Ovary (tissue), 9 donors: ENCODE data around the gene RNF128. TPM values are rescaled to one million over a fixed set of nuclear protein-coding genes. Genes with fewer than 3 reads are reported as not detected.

Experiments used
- DNase-seq, 5 donors: peaks; one replicate each; pipeline ENCODE4 v3.0.0-alpha.2; 2019 to 2020
- H3K27ac ChIP-seq, 2 donors: fragments of 200-600 bp; one replicate each; pipeline versions ENCODE4 v1.5.1 to v1.8.0; 2019 to 2022
- H3K27me3 ChIP-seq: fragments of 200-600 bp; one replicate; pipeline ENCODE4 v1.8.0; 2022
- H3K36me3 ChIP-seq: fragments of 200-600 bp; sonication (generic); one replicate; pipeline ENCODE4 v1.5.1; 2019
- H3K4me1 ChIP-seq: one replicate; pipeline ENCODE4 v1.8.1; 2013; ENCODE audit warnings: mild to moderate bottlenecking, moderate library complexity; ENCODE audit not compliant: insufficient read depth
- H3K4me3 ChIP-seq: fragments of 200-600 bp; sonication (generic); one replicate; pipeline ENCODE4 v1.5.1; 2017
- H3K9me3 ChIP-seq, 2 donors: fragments of 200-600 bp in 1 of 2; sonication (generic) in 1 of 2; one replicate each; pipeline versions ENCODE4 v1.5.1 to v1.8.1; 2013 to 2019; ENCODE audit warnings: mild to moderate bottlenecking in 1 of 2, moderate library complexity in 1 of 2
- CTCF ChIP-seq, 3 donors: fragments of 450-650 bp in 2 of 3; fragments of 200-600 bp in 1 of 3; IDR thresholded peaks; one replicate each; pipeline versions ENCODE4 v1.5.1 to v1.8.0; 2016 to 2022; ENCODE audit warnings: antibody characterized with exemption in 3 of 3, mild to moderate bottlenecking in 1 of 3
- EP300 ChIP-seq: sonication (generic); formaldehyde crosslinking; IDR thresholded peaks from one replicate; pipeline ENCODE4 v1.6.1; 2017; ENCODE audit warnings: antibody characterized with exemption
- POLR2A ChIP-seq: fragments of 450-650 bp; IDR thresholded peaks from one replicate; pipeline ENCODE4 v1.6.1; 2017; ENCODE audit warnings: antibody characterized with exemption, mild to moderate bottlenecking, moderate library complexity
- WGBS, 3 donors: extraction: QIAGEN DNeasy Blood & Tissue Kit in 1 of 3; methylation state at CpG; one replicate each; pipeline versions ENCODE4 v1.1.5 to v1.1.7; 2013 to 2017; 5-methylcytosine and 5-hydroxymethylcytosine counted together
- intact Hi-C, 4 donors: fragments of 100-400 bp; cut with DNase I; formaldehyde crosslinking; loops; one replicate each; pipeline versions ENCODE4 v1.11.0 to v1.15.1; 2022 to 2023
- polyA plus RNA-seq, 2 donors: library from polyadenylated mRNA; stranded (reverse); fragments of 200-250 nt in 1 of 2; fragments of 350-450 nt in 1 of 2; fragmentation: Illumina TruSeq in 1 of 2; extraction: RNeasy Lipid Tissue Mini Kit (QIAGEN cat#74804) in 1 of 2; gene quantifications; one replicate each; pipeline ENCODE4 v1.2.3, GENCODE V29; 2013 to 2014
- total RNA-seq, 7 donors: library from RNA; depleted of rRNA in 2 of 7; stranded (reverse); fragments of >200 nt in 2 of 7; fragmentation: NEBNext Ultra II Directional in 3 of 7; extraction: Animal tissue kit (Norgen Biotek cat#: 25700) in 3 of 7; gene quantifications; one replicate each; pipeline versions ENCODE4 v1.1.0 to v1.2.4, GENCODE V29; 2016 to 2023
- donor health status: DM: no; HTN: no; CAD: no; lungs with moderate emphysema.
- donor health status: DM: no; HTN: no; CAD: no.
- donor health status: Bipolar disorder and iron deficiency.
- donor health status: DM: yes; HTN: yes; CAD: no.
- donor health status: DM: no; HTN: no; CAD: no.
- donor health status: DM: yes; HTN: yes; CAD: no.

Gene RNF128
- total and polyA plus RNA-seq, 9 donors: 0.24 to 4.0 (median 1.2) TPM

GRCh38 chrX:106774981-106775380 is 48.5 kb downstream of the RNF128 start:
- 38 to 50% (median 41%) methylated on average over 2 of the region's 2 CpGs for WGBS, 3 donors
- H3K4me3 ChIP-seq: no peak overlapping the region
- intact Hi-C loops: no loop called here

GRCh38 chrX:106780264-106780663 is 53.8 kb downstream of the RNF128 start:
- Histone ChIP-seq H3K27ac (no peak overlapping the region), H3K4me3 (no peak overlapping the region), H3K27me3 (no peaks in the 10 kb centered on the region), H3K9me3 (no peaks in the 10 kb centered on the region), H3K4me1 (no peaks in the 10 kb centered on the region), H3K36me3 (no peaks in the 10 kb centered on the region)
- intact Hi-C loops: no loop called here
- 13 to 28% (median 19%) methylated on average over 2 of the region's 2 CpGs for WGBS, 3 donors
- DNase-seq: no peak
- no peak for TF ChIP-seq POLR2A
- no peak for TF ChIP-seq CTCF (IDR thresholded peaks at IDR 0.05)
- TF ChIP-seq EP300: no peak

More at GRCh38 chrX:106774981-106775380, 48.5 kb downstream of the RNF128 start:
- H3K4me1 ChIP-seq: no peaks in the 10 kb centered on the region
- TF ChIP-seq CTCF (IDR thresholded peaks at IDR 0.05) (no peak), POLR2A (no peak), EP300 (no peak)
- DNase-seq: no peak
- no peaks in the 10 kb centered on the region for H3K9me3 ChIP-seq
- no peaks in the 10 kb centered on the region for H3K27me3 ChIP-seq
- H3K27ac ChIP-seq: no peak overlapping the region
- no peaks in the 10 kb centered on the region for H3K36me3 ChIP-seq

- no peak overlapping the region for H3K4me3 ChIP-seq
- H3K27ac ChIP-seq: no peak overlapping the region
- no peaks in the 10 kb centered on the region for H3K27me3 ChIP-seq
- no peak for TF ChIP-seq EP300
- TF ChIP-seq POLR2A: no peak
- TF ChIP-seq CTCF (IDR thresholded peaks at IDR 0.05): no peak
- 8 to 16% (median 13%) methylated on average over 1 of the region's 1 CpG for WGBS, 3 donors
- H3K9me3 ChIP-seq: no peaks in the 10 kb centered on the region
- DNase-seq: no peak
- no peaks in the 10 kb centered on the region for H3K36me3 ChIP-seq
- intact Hi-C loops: no loop called here
- H3K4me1 ChIP-seq: no peaks in the 10 kb centered on the region
Measured at GRCh38 chrX:106780664-106781377, 54.3 kb downstream of the RNF128 start.

- no peaks in the 10 kb centered on the region for H3K9me3 ChIP-seq
- no peaks in the 10 kb centered on the region for H3K27me3 ChIP-seq
- no peak overlapping the region for H3K27ac ChIP-seq
- intact Hi-C loops: no loop called here
- 45 to 62% (median 47%) methylated on average over 7 of the region's 7 CpGs for WGBS, 3 donors
- TF ChIP-seq POLR2A (no peak), EP300 (no peak)
- H3K36me3 ChIP-seq: no peaks in the 10 kb centered on the region
- DNase-seq: no peak
- H3K4me3 ChIP-seq: no peak overlapping the region
- H3K4me1 ChIP-seq: no peaks in the 10 kb centered on the region
Measured at GRCh38 chrX:106783716-106784115, 57.2 kb downstream of the RNF128 start.

GRCh38 chrX:106791495-106791894 is 65.0 kb downstream of the RNF128 start:
- H3K36me3 ChIP-seq: no peaks in the 10 kb centered on the region
- WGBS, 3 donors: 4 to 8% (median 5%) methylated on average over 1 of the region's 1 CpG
- no peak overlapping the region for H3K27ac ChIP-seq
- H3K9me3 ChIP-seq: no peaks in the 10 kb centered on the region
- no peaks in the 10 kb centered on the region for H3K4me1 ChIP-seq
- no peaks in the 10 kb centered on the region for H3K27me3 ChIP-seq
- no peak overlapping the region for H3K4me3 ChIP-seq
- TF ChIP-seq POLR2A (no peak), CTCF (IDR thresholded peaks at IDR 0.05) (no peak), EP300 (no peak)
- intact Hi-C loops: no loop called here
- DNase-seq: no peak
